Astrocyte (in vitro differentiated cells and primary cell): ENCODE measurements around the gene FAM53A.

Experiments
- CTCF ChIP-seq: IDR thresholded peaks from 2 replicates; pipeline ENCODE4 v1.5.1; 2011; ENCODE audit warnings: low read depth, mild to moderate bottlenecking, inconsistent platforms, low read length, moderate library complexity; ENCODE audit not compliant: insufficient read depth
- EZH2 ChIP-seq: IDR thresholded peaks from 2 replicates; pipeline ENCODE4 v1.6.1; 2012; ENCODE audit warnings: mild to moderate bottlenecking, low read length, inconsistent platforms; ENCODE audit not compliant: insufficient read depth

GRCh38 chr4:1628892-1629698 lies 55.0 kb downstream of the FAM53A start:
- TF ChIP-seq CTCF (peak; percentile 53), EZH2 (no peak)
